Fibroblast of villous mesenchyme (primary cell): ENCODE data around the gene ELAVL4. TPM values are rescaled to one million over a fixed set of nuclear protein-coding genes. Genes with fewer than 3 reads are reported as not detected.

ENCODE experiments used
- DNase-seq: peaks from one replicate; pipeline ENCODE4 v3.0.0-alpha.2; 2010; ENCODE audit warnings: low read depth
- H3K4me3 ChIP-seq: 2 replicates; pipeline ENCODE4 v1.5.1; 2011; ENCODE audit warnings: low read depth, mild to moderate bottlenecking, low read length
- total RNA-seq: library from RNA; depleted of rRNA; stranded (reverse); fragments of >200 nt; gene quantifications from 2 replicates; pipeline ENCODE4 v1.2.3, GENCODE V29; 2012
- TF ChIP-seq, protein P1 (sequence below): IDR thresholded peaks from 2 replicates; pipeline ENCODE4 v1.5.1; 2012; ENCODE audit warnings: low read depth, mild to moderate bottlenecking, low read length; ENCODE audit not compliant: insufficient read depth

Gene ELAVL4
- total RNA-seq = not detected in 2 replicates

DNA sequence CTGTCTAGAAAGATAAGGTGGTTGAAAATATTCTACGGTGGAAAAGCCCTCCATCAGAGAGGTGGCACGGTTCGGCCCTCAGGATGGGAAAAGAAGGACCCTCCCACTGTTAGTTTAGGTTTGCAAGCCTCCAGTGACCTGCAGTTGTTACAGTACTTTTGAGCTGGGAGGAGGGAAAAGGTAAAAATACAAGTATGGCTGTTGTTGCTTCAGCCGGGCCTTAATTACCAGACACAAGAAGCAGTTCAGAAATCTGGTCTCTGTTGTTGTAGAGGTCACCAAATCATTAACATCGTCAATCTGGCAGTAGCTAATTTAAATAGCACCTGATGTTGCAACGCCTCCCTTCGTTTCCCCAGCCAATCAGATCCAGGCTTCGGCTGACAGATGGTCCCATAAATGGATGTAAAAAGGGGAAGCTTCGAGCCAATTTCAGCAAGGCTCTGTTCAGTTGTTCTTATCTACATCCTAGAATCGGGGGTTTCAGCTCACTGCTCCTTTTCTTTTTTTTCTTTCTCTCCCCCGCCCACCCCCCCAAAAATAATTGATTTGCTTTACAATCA lies at the start of gene ELAVL4:
Gene ELAVL4 (plus strand): TSS at position 424 of the 563 bp plus-strand sequence. CDS start 270 bp downstream, outside the sequence.
- no peak for DNase-seq
- no peak within 1 kb of the TSS for H3K4me3 ChIP-seq
- TF ChIP-seq, protein P1, sequence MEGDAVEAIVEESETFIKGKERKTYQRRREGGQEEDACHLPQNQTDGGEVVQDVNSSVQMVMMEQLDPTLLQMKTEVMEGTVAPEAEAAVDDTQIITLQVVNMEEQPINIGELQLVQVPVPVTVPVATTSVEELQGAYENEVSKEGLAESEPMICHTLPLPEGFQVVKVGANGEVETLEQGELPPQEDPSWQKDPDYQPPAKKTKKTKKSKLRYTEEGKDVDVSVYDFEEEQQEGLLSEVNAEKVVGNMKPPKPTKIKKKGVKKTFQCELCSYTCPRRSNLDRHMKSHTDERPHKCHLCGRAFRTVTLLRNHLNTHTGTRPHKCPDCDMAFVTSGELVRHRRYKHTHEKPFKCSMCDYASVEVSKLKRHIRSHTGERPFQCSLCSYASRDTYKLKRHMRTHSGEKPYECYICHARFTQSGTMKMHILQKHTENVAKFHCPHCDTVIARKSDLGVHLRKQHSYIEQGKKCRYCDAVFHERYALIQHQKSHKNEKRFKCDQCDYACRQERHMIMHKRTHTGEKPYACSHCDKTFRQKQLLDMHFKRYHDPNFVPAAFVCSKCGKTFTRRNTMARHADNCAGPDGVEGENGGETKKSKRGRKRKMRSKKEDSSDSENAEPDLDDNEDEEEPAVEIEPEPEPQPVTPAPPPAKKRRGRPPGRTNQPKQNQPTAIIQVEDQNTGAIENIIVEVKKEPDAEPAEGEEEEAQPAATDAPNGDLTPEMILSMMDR = no peak

GRCh38 chr1:50060279-50060678 lies 48.4 kb upstream of the ELAVL4 start:
- DNase-seq = no peak
- TF ChIP-seq, protein P1 = no peak
- no peak overlapping the region for H3K4me3 ChIP-seq

DNA sequence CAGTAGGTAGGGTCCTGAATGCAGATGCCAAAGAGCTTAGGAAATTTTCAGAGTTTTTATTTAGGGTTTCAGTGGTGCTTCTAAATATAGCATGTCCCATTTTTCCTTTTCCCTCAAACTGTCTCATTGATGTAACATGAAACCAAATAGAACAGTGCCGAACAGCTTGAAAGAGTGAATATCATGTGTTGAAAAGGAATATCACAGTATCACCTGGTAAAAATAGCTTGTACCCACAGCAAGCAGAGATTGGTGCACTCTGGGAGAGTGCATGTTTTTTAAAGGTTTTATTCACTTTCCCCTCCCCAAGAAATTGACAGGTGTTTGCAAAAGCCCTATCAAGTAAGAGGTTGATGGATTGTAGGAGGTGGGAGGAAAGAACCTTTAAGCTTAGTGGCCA lies 41.9 kb upstream of the ELAVL4 start:
- H3K4me3 ChIP-seq = no peak overlapping the region
- DNase-seq = no peak
- TF ChIP-seq, protein P1 = no peak

- H3K4me3 ChIP-seq = no peak overlapping the region
- TF ChIP-seq, protein P1 = no peak
- DNase-seq = no peak
Observed at GRCh38 chr1:50074931-50075330, 33.8 kb upstream of the ELAVL4 start.

- DNase-seq = no peak
- TF ChIP-seq, protein P1 = no peak
- no peak overlapping the region for H3K4me3 ChIP-seq
Observed at GRCh38 chr1:50077273-50077672, 31.4 kb upstream of the ELAVL4 start.

- TF ChIP-seq, protein P1 = no peak
- no peak for DNase-seq
- no peak overlapping the region for H3K4me3 ChIP-seq
Observed at GRCh38 chr1:50080904-50081586, 27.7 kb upstream of the ELAVL4 start.
